GM18909 (cell line): ENCODE data around the gene EIF4G3.

Source experiments
- ATAC-seq: cut with Tn5 transposase; IDR thresholded peaks from one replicate; pipeline ENCODE4 v1.9.1; 2021; ENCODE audit warnings: mild to moderate bottlenecking; ENCODE audit not compliant: unreplicated experiment, poor library complexity

EIF4G3 gene

DNA sequence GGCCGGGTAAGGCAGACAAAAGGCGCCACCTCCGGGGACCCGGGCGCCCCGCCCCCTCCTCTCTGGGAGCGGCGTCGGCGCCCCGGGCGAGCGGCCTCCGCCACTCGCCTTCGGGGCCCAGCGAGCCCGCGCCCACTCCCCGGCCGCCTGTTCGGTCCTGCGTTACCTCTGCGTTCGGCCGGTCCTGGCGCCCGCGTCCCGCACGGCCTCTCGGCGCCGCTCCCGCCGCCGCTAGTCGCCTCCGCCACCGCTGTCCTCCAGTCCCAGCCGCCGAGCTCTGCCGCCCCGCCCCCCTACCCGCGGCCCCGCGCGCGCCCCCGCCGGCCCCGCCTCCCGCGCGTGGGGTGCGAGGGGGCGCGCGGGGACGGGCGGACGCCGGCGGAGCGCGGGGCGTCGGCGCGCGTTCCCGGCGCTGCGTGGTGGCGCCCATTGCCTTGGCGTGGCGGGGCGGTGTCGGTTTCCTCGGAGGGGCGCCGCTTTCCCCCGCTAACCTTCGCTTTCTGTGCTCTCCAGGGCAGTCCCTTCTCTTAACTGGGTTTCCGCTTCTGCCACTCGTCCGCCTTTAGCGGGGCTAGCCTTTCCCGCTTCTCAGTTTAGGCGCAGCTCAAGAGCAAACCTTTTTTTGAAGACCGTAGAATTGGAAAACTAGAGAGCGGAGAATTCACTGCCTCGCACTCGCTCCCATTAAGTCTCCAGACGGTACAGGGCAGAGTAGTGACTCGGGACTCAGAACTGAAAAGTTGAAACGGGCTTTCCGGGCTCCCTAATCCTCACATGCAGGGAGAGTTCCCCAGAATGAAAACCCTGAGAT lies 389.5 kb downstream of the EIF4G3 start, which contains the start of gene HP1BP3:
TSS of gene HP1BP3 (minus strand) at position 279 of the 811 bp plus-strand sequence. CDS start 6,867 bp downstream, outside the sequence.
- peak; percentile 48 for ATAC-seq

- ATAC-seq, result peak; percentile 81
Measured at GRCh38 chr1:20786253-20787028, 390.3 kb downstream of the EIF4G3 start.

- no peak for ATAC-seq
Measured at GRCh38 chr1:20785907-20786252, 390.8 kb downstream of the EIF4G3 start.

- no peak for ATAC-seq
Measured at GRCh38 chr1:20775700-20776099, 401.0 kb downstream of the EIF4G3 start.

DNA sequence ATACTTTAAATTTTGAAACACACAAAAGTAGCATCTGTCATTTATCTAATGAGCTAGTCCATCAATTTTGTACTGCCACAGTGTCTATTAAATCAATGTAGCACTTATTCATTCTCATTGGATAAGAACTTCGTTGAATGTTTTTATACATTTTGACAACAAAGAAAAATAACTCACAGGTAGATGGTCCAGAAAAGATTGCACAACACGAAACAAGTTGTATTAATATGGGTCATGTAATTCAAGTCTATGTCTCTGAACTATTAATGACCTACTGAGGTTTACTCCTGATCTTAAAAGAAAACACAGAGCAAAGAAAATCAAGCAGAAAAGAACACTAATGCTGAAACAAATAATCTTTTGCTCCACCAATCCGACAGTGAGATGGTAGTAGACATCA lies 404.9 kb downstream of the EIF4G3 start:
- no peak for ATAC-seq

DNA sequence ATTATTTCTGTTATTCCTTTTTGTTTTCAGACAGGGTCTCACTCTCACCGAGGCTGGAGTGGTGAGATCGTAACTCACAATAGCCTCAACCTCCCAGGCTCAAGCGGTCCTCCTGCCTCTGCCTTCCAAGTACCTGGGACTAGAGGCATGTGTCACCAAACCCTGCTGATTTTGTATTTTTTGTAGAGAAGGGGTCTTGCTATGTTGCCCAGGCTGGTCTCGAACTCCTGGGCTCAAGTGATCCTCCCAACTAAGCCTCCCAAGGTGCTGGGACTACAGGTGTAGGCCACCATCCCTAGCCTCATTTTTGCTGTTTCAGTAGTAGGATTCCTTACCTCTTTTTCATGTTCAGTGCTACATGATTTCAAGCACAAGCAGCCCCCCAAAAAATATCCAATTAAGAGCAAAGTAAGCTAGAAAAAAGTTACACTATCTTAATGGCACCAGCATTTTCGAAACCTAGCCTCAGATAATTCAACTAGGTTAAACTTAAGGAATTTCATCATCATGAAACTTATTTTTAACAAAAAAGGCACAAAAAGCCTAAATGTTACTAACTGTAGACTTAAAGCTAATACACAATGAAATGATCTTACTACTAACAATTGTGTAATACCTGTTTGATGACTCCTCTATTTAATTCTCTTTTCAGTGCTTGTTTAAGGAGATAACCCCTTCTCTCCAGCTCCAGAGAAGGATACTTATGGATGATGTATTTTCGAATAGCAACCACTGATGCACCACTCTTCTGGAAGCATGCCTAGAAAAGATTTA lies 406.2 kb downstream of the EIF4G3 start:
- ATAC-seq, result no peak

DNA sequence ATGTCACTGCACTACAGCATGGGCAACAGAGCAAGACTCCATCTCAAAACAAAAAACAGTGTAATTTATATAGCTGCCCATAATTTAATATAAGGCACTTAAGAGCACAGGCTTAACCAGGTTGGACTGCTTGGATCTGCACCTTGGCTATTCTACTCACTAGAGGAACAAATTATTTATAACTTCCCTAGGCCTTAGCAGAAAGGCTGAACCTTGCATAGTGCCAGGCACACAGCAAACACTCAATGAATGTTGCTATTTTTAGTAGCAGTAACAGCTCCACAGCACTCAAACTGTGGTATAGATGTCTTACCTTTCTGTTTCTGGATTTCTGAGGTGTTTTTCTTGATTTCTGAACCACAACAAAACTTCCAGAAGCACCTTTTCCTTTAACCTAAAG lies 409.4 kb downstream of the EIF4G3 start:
- no peak for ATAC-seq

GRCh38 chr1:20763417-20763816 lies 413.3 kb downstream of the EIF4G3 start:
- no peak for ATAC-seq

GRCh38 chr1:20760322-20760721 lies 416.4 kb downstream of the EIF4G3 start:
- ATAC-seq, result no peak
